H1 (cell line): ENCODE data around the gene TMEM178B. TPM values are rescaled to one million over a fixed set of nuclear protein-coding genes. Genes with fewer than 3 reads are reported as not detected.

Experiments
- CTCF ChIA-PET: fragments of 300-600 bp; sonication (Branson Sonifier 250); formaldehyde crosslinking; loops from one replicate; lab custom pipeline; 2021; ENCODE audit not compliant: partially characterized antibody; lab: Charles Lee
- POLR2A ChIA-PET: fragments of 300-600 bp; sonication (Branson Sonifier 250); formaldehyde crosslinking; loops from one replicate; lab custom pipeline; 2021; ENCODE audit warnings: inconsistent platforms; ENCODE audit not compliant: partially characterized antibody; lab: Charles Lee
- DNase-seq, 2 experiments: peaks; one replicate each; pipeline versions ENCODE4 v3.0.0 to v3.0.0-alpha.2; 2010 to 2022; ENCODE audit warnings: low spot score in 2 of 2, low read depth in 1 of 2, mixed read lengths in 1 of 2
- FAIRE-seq: peaks from 2 replicates; lab custom pipeline; 2011; peaks lifted over from hg19 to GRCh38; lab: Jason Lieb, UNC
- H2AFZ ChIP-seq: 2 replicates; pipeline ENCODE4 v1.8.1; 2012; ENCODE audit warnings: low read length, inconsistent platforms
- H2AK5ac ChIP-seq: 2 replicates; pipeline ENCODE4 v1.6.1; 2013; ENCODE audit warnings: low read depth, low read length
- H2BK120ac ChIP-seq: replicated peaks from 2 replicates; pipeline ENCODE3; 2013; ENCODE audit warnings: low read depth, low read length, inconsistent platforms
- H2BK12ac ChIP-seq: 2 replicates; pipeline ENCODE4 v1.6.1; 2013; ENCODE audit warnings: low read depth, low read length
- H2BK15ac ChIP-seq: 2 replicates; pipeline ENCODE4 v1.6.1; 2013; ENCODE audit warnings: low read length
- H2BK20ac ChIP-seq: 2 replicates; pipeline ENCODE4 v1.6.1; 2013; ENCODE audit warnings: low read length
- H2BK5ac ChIP-seq: 2 replicates; pipeline ENCODE4 v1.6.1; 2013; ENCODE audit warnings: low read depth, low read length
- H3K14ac ChIP-seq: 2 replicates; pipeline ENCODE4 v1.6.1; 2013; ENCODE audit warnings: inconsistent platforms; ENCODE audit not compliant: insufficient read length
- H3K18ac ChIP-seq: 2 replicates; pipeline ENCODE4 v1.6.1; 2013; ENCODE audit warnings: low read length; ENCODE audit errors: extremely low read depth
- H3K23ac ChIP-seq: 2 replicates; pipeline ENCODE4 v1.6.1; 2013; ENCODE audit warnings: inconsistent platforms; ENCODE audit not compliant: insufficient read length
- H3K23me2 ChIP-seq: 2 replicates; pipeline ENCODE4 v1.6.1; 2013; ENCODE audit warnings: low read depth, low read length
- H3K27ac ChIP-seq: 2 replicates; pipeline ENCODE4 v1.6.1; 2011; ENCODE audit warnings: low read depth, low read length, inconsistent platforms
- H3K27me3 ChIP-seq, 4 experiments: replicated peaks in 1 of 4; 1 replicate in 1 of 4; 2 replicates in 3 of 4; pipeline versions ENCODE4 v1.6.1 to v1.8.1; 2011 to 2013; ENCODE audit warnings: low read length in 3 of 4, mild to moderate bottlenecking in 3 of 4, inconsistent platforms in 2 of 4, mixed read lengths in 2 of 4, moderate library complexity in 1 of 4; ENCODE audit not compliant: control insufficient read depth in 3 of 4, insufficient read depth in 3 of 4; ENCODE audit errors: extremely low read depth in 1 of 4
- H3K36me3 ChIP-seq, 4 experiments: 2 replicates each; pipeline versions ENCODE4 v1.6.1 to v1.8.1; 2011 to 2013; ENCODE audit warnings: mild to moderate bottlenecking in 4 of 4, low read length in 3 of 4, moderate library complexity in 2 of 4, control low read depth in 1 of 4, inconsistent platforms in 1 of 4; ENCODE audit not compliant: insufficient read depth in 4 of 4, control insufficient read depth in 2 of 4
- H3K4ac ChIP-seq: replicated peaks from 2 replicates; pipeline ENCODE3; 2013; ENCODE audit warnings: low read length, low read depth, mixed read lengths, inconsistent platforms; ENCODE audit not compliant: insufficient read length
- H3K4me1 ChIP-seq, 4 experiments: replicated peaks in 1 of 4; 1 replicate in 1 of 4; 2 replicates in 3 of 4; pipeline versions ENCODE4 v1.6.1 to v1.8.1; 2011 to 2013; ENCODE audit warnings: low read length in 3 of 4, inconsistent platforms in 2 of 4, mixed read lengths in 1 of 4; ENCODE audit not compliant: insufficient read depth in 4 of 4, control insufficient read depth in 3 of 4
- H3K4me2 ChIP-seq, 2 experiments: 2 replicates each; pipeline versions ENCODE4 v1.6.1 to v1.8.1; 2011 to 2013; ENCODE audit warnings: low read depth in 2 of 2, low read length in 2 of 2, control low read depth in 1 of 2, inconsistent platforms in 1 of 2, mild to moderate bottlenecking in 1 of 2; ENCODE audit not compliant: insufficient read depth in 1 of 2
- H3K4me3 ChIP-seq, 4 experiments: fragments of 200-600, 300-600 bp in 1 of 4; sonication (generic), shearing (Covaris generic), sonication (Bioruptor Twin) in 1 of 4; 2 replicates each; pipeline versions ENCODE4 v1.5.1 to v1.8.1; 2011 to 2016; ENCODE audit warnings: low read length in 4 of 4, low read depth in 3 of 4, control low read depth in 2 of 4, inconsistent platforms in 2 of 4, mild to moderate bottlenecking in 2 of 4, mixed read lengths in 1 of 4, moderate library complexity in 1 of 4; ENCODE audit not compliant: insufficient read depth in 2 of 4; ENCODE audit errors: extremely low read depth in 1 of 4
- H3K56ac ChIP-seq: replicated peaks from 2 replicates; pipeline ENCODE3; 2013; ENCODE audit warnings: low read depth, mild to moderate bottlenecking, mixed read lengths, low read length, inconsistent platforms; ENCODE audit not compliant: insufficient read length
- H3K79me1 ChIP-seq: 2 replicates; pipeline ENCODE4 v1.6.1; 2013; ENCODE audit warnings: low read depth, low read length, control low read depth
- H3K79me2 ChIP-seq, 2 experiments: 2 replicates each; pipeline versions ENCODE4 v1.6.1 to v1.8.1; 2012 to 2013; ENCODE audit warnings: low read length in 2 of 2, mild to moderate bottlenecking in 2 of 2, inconsistent platforms in 1 of 2; ENCODE audit not compliant: insufficient read depth in 2 of 2, control insufficient read depth in 1 of 2
- H3K9ac ChIP-seq, 4 experiments: replicated peaks in 1 of 4; 1 replicate in 1 of 4; 2 replicates in 3 of 4; pipeline versions ENCODE4 v1.6.1 to v1.8.1; 2011 to 2013; ENCODE audit warnings: low read depth in 3 of 4, low read length in 3 of 4, control low read depth in 2 of 4, mild to moderate bottlenecking in 2 of 4, moderate library complexity in 2 of 4, inconsistent platforms in 1 of 4; ENCODE audit errors: extremely low read depth in 1 of 4
- H3K9me3 ChIP-seq, 2 experiments: 2 replicates each; pipeline versions ENCODE4 v1.6.1 to v1.8.1; 2012 to 2013; ENCODE audit warnings: mild to moderate bottlenecking in 2 of 2, moderate library complexity in 2 of 2, control low read depth in 1 of 2, inconsistent platforms in 1 of 2, low read depth in 1 of 2, low read length in 1 of 2, mixed read lengths in 1 of 2; ENCODE audit not compliant: insufficient read depth in 2 of 2
- H4K20me1 ChIP-seq, 2 experiments: replicated peaks in 1 of 2; 2 replicates each; pipeline versions ENCODE3 to v1.8.1; 2011 to 2013; ENCODE audit warnings: inconsistent platforms in 2 of 2, low read length in 2 of 2, mild to moderate bottlenecking in 1 of 2; ENCODE audit not compliant: insufficient read depth in 2 of 2, control insufficient read depth in 1 of 2
- H4K5ac ChIP-seq: 2 replicates; pipeline ENCODE4 v1.6.1; 2013; ENCODE audit warnings: low read length, low read depth, mixed read lengths, inconsistent platforms; ENCODE audit not compliant: insufficient read length
- H4K8ac ChIP-seq: 2 replicates; pipeline ENCODE4 v1.8.0; 2013; ENCODE audit warnings: mild to moderate bottlenecking, moderate library complexity, low read length, inconsistent platforms; ENCODE audit not compliant: insufficient read depth; ENCODE audit errors: extremely low read depth
- H4K91ac ChIP-seq: replicated peaks from 2 replicates; pipeline ENCODE3; 2013; ENCODE audit warnings: low read length, mixed read lengths, inconsistent platforms; ENCODE audit not compliant: insufficient read length
- ASH2L ChIP-seq: fragments of 200-600, 300-600 bp; sonication (generic); IDR thresholded peaks from one replicate; pipeline ENCODE4 v1.7.1; 2017; ENCODE audit warnings: low read length
- BRCA1 ChIP-seq: IDR thresholded peaks from 2 replicates; pipeline ENCODE4 v1.6.1; 2012; ENCODE audit warnings: low read depth, low read length, improper control_type of control experiment
- CHD2 ChIP-seq: IDR thresholded peaks from 2 replicates; pipeline ENCODE4 v1.6.1; 2012; ENCODE audit warnings: low read length, improper control_type of control experiment
- EP300 ChIP-seq, 2 experiments: IDR thresholded peaks; 1 replicate in 1 of 2; 2 replicates in 1 of 2; pipeline ENCODE4 v1.6.1; 2011 to 2012; ENCODE audit warnings: low read depth in 2 of 2, low read length in 2 of 2, mild to moderate bottlenecking in 2 of 2, borderline replicate concordance in 1 of 2, inconsistent platforms in 1 of 2, moderate library complexity in 1 of 2
- FOSL1 ChIP-seq: IDR thresholded peaks from 2 replicates; pipeline ENCODE4 v1.6.1; 2011; ENCODE audit warnings: mild to moderate bottlenecking, low read depth, low read length, moderate library complexity; ENCODE audit not compliant: insufficient read depth
- JUND ChIP-seq: IDR thresholded peaks from 2 replicates; pipeline ENCODE4 v1.6.1; 2011; ENCODE audit warnings: mild to moderate bottlenecking, improper control_type of control experiment, low read length
- KDM5A ChIP-seq: fragments of 200-600 bp; IDR thresholded peaks from 2 replicates; pipeline ENCODE4 v1.7.1; 2012; ENCODE audit warnings: mild to moderate bottlenecking, low read length, inconsistent platforms, mixed read lengths
- NANOG ChIP-seq: IDR thresholded peaks from 2 replicates; pipeline ENCODE4 v1.6.1; 2011; ENCODE audit warnings: low read length, low read depth, mild to moderate bottlenecking, inconsistent platforms; ENCODE audit not compliant: insufficient read depth, poor library complexity, severe bottlenecking
- RAD21 ChIP-seq, 2 experiments: IDR thresholded peaks in 1 of 2; conservative IDR thresholded peaks in 1 of 2; 2 replicates each; pipeline ENCODE4 v1.6.1; 2011; ENCODE audit warnings: low read depth in 2 of 2, low read length in 2 of 2, improper control_type of control experiment in 1 of 2, inconsistent platforms in 1 of 2, mild to moderate bottlenecking in 1 of 2, moderate library complexity in 1 of 2
- RBBP5 ChIP-seq: IDR thresholded peaks from 2 replicates; pipeline ENCODE4 v1.7.1; 2012; ENCODE audit warnings: low read depth, mild to moderate bottlenecking, inconsistent platforms, low read length, moderate library complexity, borderline replicate concordance
- SIX5 ChIP-seq: IDR thresholded peaks from 2 replicates; pipeline ENCODE4 v1.6.1; 2011; ENCODE audit warnings: mild to moderate bottlenecking, low read depth, low read length
- SUZ12 ChIP-seq: fragments of 200-600 bp; sonication (generic); IDR thresholded peaks from 2 replicates; pipeline ENCODE4 v1.6.1; 2012; ENCODE audit warnings: mild to moderate bottlenecking, inconsistent platforms, low read length, moderate library complexity, mixed read lengths
- TBP ChIP-seq: IDR thresholded peaks from 2 replicates; pipeline ENCODE4 v1.6.1; 2011; ENCODE audit warnings: low read depth, low read length, improper control_type of control experiment
- ZNF274 ChIP-seq: IDR thresholded peaks from 2 replicates; pipeline ENCODE4 v1.7.0; 2012; ENCODE audit warnings: low read length, borderline replicate concordance; ENCODE audit errors: extremely low read depth
- WGBS, 2 experiments: shearing (Covaris generic) in 1 of 2; methylation state at CpG; one replicate each; pipeline versions ENCODE4 v1.1.6 to v1.1.7; 2013 to 2015; ENCODE audit warnings: low lambda C conversion rate in 2 of 2, mixed read lengths in 2 of 2, inconsistent platforms in 1 of 2, low coverage in 1 of 2, missing lambda C conversion rate in 1 of 2; ENCODE audit not compliant: insufficient replicate concordance in 2 of 2, insufficient coverage in 1 of 2, insufficient read length in 1 of 2; ENCODE audit errors: extremely low coverage in 1 of 2, missing lambda C conversion rate in 1 of 2; 5-methylcytosine and 5-hydroxymethylcytosine counted together
- polyA plus RNA-seq, 7 experiments: library from polyadenylated mRNA; depleted of rRNA in 3 of 7; stranded (reverse) in 5 of 7; unstranded in 2 of 7; fragments of >200 nt in 5 of 7; fragments of 200-250 nt in 2 of 7; gene quantifications; 1 replicate in 5 of 7; 2 replicates in 1 of 7; 4 replicates in 1 of 7; pipeline versions ENCODE4 v1.2.1 to v1.2.3, GENCODE V29; 2011 to 2013; ENCODE audit warnings: missing spikeins in 2 of 7, mixed read lengths in 2 of 7
- total RNA-seq: library from RNA; stranded (reverse); fragmentation: NEBNext Ultra II Directional; extraction: Animal tissue kit (Norgen Biotek cat#: 25700); gene quantifications from 2 replicates; pipeline ENCODE4 v1.2.1, GENCODE V29; 2021

The TMEM178B gene
- total and polyA plus RNA-seq, 2 of the 8 experiments (the other 6 are each of a cell fraction or from before 2014, with no cell fraction given) = 5.3 to 18.1 TPM

- Histone ChIP-seq H3K79me1 (peaks cover 2% of the 10 kb centered on the region; the same call in 1 of the 2 replicates), H4K20me1 (no peaks in the 10 kb centered on the region), H4K8ac (no peak overlapping the region), H3K4me3 (no peak overlapping the region), H3K27me3 (no peaks in the 10 kb centered on the region), H3K4ac (no peak overlapping the region), H3K4me2 (no peak overlapping the region), H3K4me1 (no peaks in the 10 kb centered on the region), H3K23ac (no peak overlapping the region), H4K5ac (no peak overlapping the region), H3K56ac (no peak overlapping the region), H3K18ac (no peak overlapping the region), H2AFZ (no peak overlapping the region), H3K14ac (no peak overlapping the region), H3K9ac (no peak overlapping the region), H2BK120ac (no peak overlapping the region), H2BK15ac (no peak overlapping the region), H3K23me2 (no peaks in the 10 kb centered on the region), H3K27ac (no peak overlapping the region), H2BK20ac (no peak overlapping the region), H2AK5ac (no peak overlapping the region), H3K9me3 (no peaks in the 10 kb centered on the region), H2BK12ac (no peak overlapping the region), H3K36me3 (no peaks in the 10 kb centered on the region), H4K91ac (no peak overlapping the region), H3K79me2 (no peaks in the 10 kb centered on the region), H2BK5ac (no peak overlapping the region)
- WGBS, 2 experiments = 82% methylated on average over 4 of the region's 4 CpGs; no CpG with 5 or more reads in 1 of the 2 experiments
- FAIRE-seq (no peak), DNase-seq (no peak)
- POLR2A ChIA-PET = no interaction called here
- CTCF ChIA-PET = interaction anchor here (0.7 to 1.8 kb wide), 3 partner anchors 25 to 719 kb away, joined by 3 to 5 read pairs (median 3); no protein-coding TSS in a partner anchor
- TF ChIP-seq KDM5A (no peak), NANOG (no peak), SUZ12 (no peak), ZNF274 (no peak), ASH2L (no peak), FOSL1 (no peak), RBBP5 (no peak), JUND (no peak), EP300 (IDR thresholded peaks at IDR 0.05; ENCODE audit: borderline replicate concordance in 1 of 2, low read depth in 2 of 2, low read length in 2 of 2) (no peak), SIX5 (no peak), BRCA1 (no peak), RAD21 (IDR thresholded peaks at IDR 0.05 in 1 of 2, conservative IDR thresholded peaks at IDR 0.05 in 1 of 2; ENCODE audit: low read depth in 2 of 2, low read length in 2 of 2) (no peak), CHD2 (no peak), TBP (no peak)
These were observed 319.2 kb downstream of the TMEM178B start for GRCh38 chr7:141393056-141393455.
